HEK293 (cell line): ENCODE results near the gene EFEMP2.

ENCODE experiments used
- FEZF1 ChIP-seq: fragments of 450-650 bp; formaldehyde crosslinking; IDR thresholded peaks from 2 replicates; pipeline ENCODE4 v1.5.1; 2016; ENCODE audit warnings: missing biosample characterization, missing genetic modification characterization
- GLI2 ChIP-seq: fragments of 450-650 bp; formaldehyde crosslinking; IDR thresholded peaks from 2 replicates; pipeline ENCODE4; 2017; ENCODE audit warnings: missing biosample characterization, missing genetic modification characterization, low read depth, borderline replicate concordance
- GLI4 ChIP-seq: fragments of 450-650 bp; formaldehyde crosslinking; IDR thresholded peaks from 2 replicates; pipeline ENCODE4 v1.5.1; 2016; ENCODE audit warnings: missing biosample characterization, missing genetic modification characterization
- HOXD13 ChIP-seq: sonication (generic); formaldehyde crosslinking; IDR thresholded peaks from 2 replicates; pipeline ENCODE4 v1.8.0; 2022; ENCODE audit warnings: missing genetic modification reagents, borderline replicate concordance
- KLF10 ChIP-seq: fragments of 450-650 bp; IDR thresholded peaks from 2 replicates; pipeline ENCODE4 v1.5.1; 2018; ENCODE audit warnings: missing biosample characterization, mild to moderate bottlenecking, missing genetic modification characterization
- KLF8 ChIP-seq: fragments of 450-650 bp; formaldehyde crosslinking; IDR thresholded peaks from 2 replicates; pipeline ENCODE4 v1.5.1; 2016; ENCODE audit warnings: missing biosample characterization, missing genetic modification characterization
- PRDM2 ChIP-seq: fragments of 450-650 bp; formaldehyde crosslinking; IDR thresholded peaks from 2 replicates; pipeline ENCODE4 v1.5.1; 2016; ENCODE audit warnings: missing biosample characterization, missing genetic modification characterization, borderline replicate concordance
- RBAK ChIP-seq: fragments of 450-650 bp; formaldehyde crosslinking; IDR thresholded peaks from 2 replicates; pipeline ENCODE4 v1.5.1; 2016; ENCODE audit warnings: missing biosample characterization, missing genetic modification characterization
- ZBTB48 ChIP-seq: fragments of 450-650 bp; formaldehyde crosslinking; IDR thresholded peaks from 2 replicates; pipeline ENCODE4 v1.5.1; 2016; ENCODE audit warnings: missing biosample characterization, missing genetic modification characterization
- ZFHX2 ChIP-seq: fragments of 450-650 bp; formaldehyde crosslinking; conservative IDR thresholded peaks from 2 replicates; pipeline ENCODE4 v1.5.1; 2016; ENCODE audit warnings: missing biosample characterization, missing genetic modification characterization
- ZFP41 ChIP-seq: fragments of 450-650 bp; formaldehyde crosslinking; IDR thresholded peaks from 2 replicates; pipeline ENCODE4 v1.5.1; 2016; ENCODE audit warnings: missing biosample characterization, missing genetic modification characterization, borderline replicate concordance
- ZFP69B ChIP-seq: fragments of 450-650 bp; formaldehyde crosslinking; IDR thresholded peaks from 2 replicates; pipeline ENCODE4 v1.5.1; 2016; ENCODE audit warnings: missing biosample characterization, missing genetic modification characterization
- ZNF155 ChIP-seq: fragments of 450-650 bp; formaldehyde crosslinking; IDR thresholded peaks from 2 replicates; pipeline ENCODE4 v1.5.1; 2016; ENCODE audit warnings: missing biosample characterization, missing genetic modification characterization
- ZNF223 ChIP-seq: fragments of 450-650 bp; formaldehyde crosslinking; IDR thresholded peaks from 2 replicates; pipeline ENCODE4 v1.5.1; 2016; ENCODE audit warnings: missing biosample characterization, missing genetic modification characterization
- ZNF302 ChIP-seq: fragments of 450-650 bp; formaldehyde crosslinking; IDR thresholded peaks from 2 replicates; pipeline ENCODE4 v1.5.1; 2016; ENCODE audit warnings: missing biosample characterization, missing genetic modification characterization, low read depth
- ZNF350 ChIP-seq: fragments of 450-650 bp; formaldehyde crosslinking; IDR thresholded peaks from 2 replicates; pipeline ENCODE4 v1.5.0; 2017; ENCODE audit warnings: missing biosample characterization, mild to moderate bottlenecking, missing genetic modification characterization
- ZNF366 ChIP-seq: fragments of 450-650 bp; formaldehyde crosslinking; conservative IDR thresholded peaks from 2 replicates; pipeline ENCODE4 v1.5.1; 2016; ENCODE audit warnings: missing biosample characterization, missing genetic modification characterization
- ZNF433 ChIP-seq: fragments of 450-650 bp; formaldehyde crosslinking; IDR thresholded peaks from 2 replicates; pipeline ENCODE4 v1.5.1; 2016; ENCODE audit warnings: missing biosample characterization, missing genetic modification characterization, low read depth
- ZNF558 ChIP-seq: fragments of 450-650 bp; formaldehyde crosslinking; IDR thresholded peaks from 2 replicates; pipeline ENCODE4 v1.5.1; 2016; ENCODE audit warnings: missing biosample characterization, missing genetic modification characterization
- ZNF621 ChIP-seq: fragments of 450-650 bp; formaldehyde crosslinking; IDR thresholded peaks from 2 replicates; pipeline ENCODE4 v1.5.1; 2017; ENCODE audit warnings: missing biosample characterization, missing genetic modification characterization
- ZNF664 ChIP-seq: fragments of 450-650 bp; formaldehyde crosslinking; IDR thresholded peaks from 2 replicates; pipeline ENCODE4 v1.5.1; 2016; ENCODE audit warnings: missing biosample characterization, missing genetic modification characterization
- ZNF707 ChIP-seq: fragments of 450-650 bp; formaldehyde crosslinking; IDR thresholded peaks from 2 replicates; pipeline ENCODE4 v1.5.1; 2016; ENCODE audit warnings: missing biosample characterization, missing genetic modification characterization
- ZNF747 ChIP-seq: fragments of 450-650 bp; formaldehyde crosslinking; IDR thresholded peaks from 2 replicates; pipeline ENCODE4 v1.5.1; 2016; ENCODE audit warnings: missing biosample characterization, missing genetic modification characterization
- ZNF791 ChIP-seq: fragments of 450-650 bp; formaldehyde crosslinking; IDR thresholded peaks from 2 replicates; pipeline ENCODE4 v1.5.1; 2016; ENCODE audit warnings: missing biosample characterization, missing genetic modification characterization
- ZNF843 ChIP-seq: fragments of 450-650 bp; formaldehyde crosslinking; IDR thresholded peaks from 2 replicates; pipeline ENCODE4 v1.5.1; 2016; ENCODE audit warnings: missing biosample characterization, missing genetic modification characterization
- ZSCAN23 ChIP-seq: fragments of 450-650 bp; formaldehyde crosslinking; IDR thresholded peaks from 2 replicates; pipeline ENCODE4 v1.5.1; 2016; ENCODE audit warnings: missing biosample characterization, missing genetic modification characterization
- ZXDB ChIP-seq: fragments of 450-650 bp; formaldehyde crosslinking; IDR thresholded peaks from 2 replicates; pipeline ENCODE4 v1.5.1; 2016; ENCODE audit warnings: missing biosample characterization, missing genetic modification characterization
- TF ChIP-seq, protein P1 (sequence below): fragments of 450-650 bp; formaldehyde crosslinking; IDR thresholded peaks from 2 replicates; pipeline ENCODE4 v1.5.1; 2016; ENCODE audit warnings: missing biosample characterization, missing genetic modification characterization
- TF ChIP-seq, protein P2 (sequence below): fragments of 450-650 bp; formaldehyde crosslinking; IDR thresholded peaks from 2 replicates; pipeline ENCODE4 v1.5.1; 2016; ENCODE audit warnings: missing biosample characterization, missing genetic modification characterization
- TF ChIP-seq, protein P3 (sequence below): fragments of 450-650 bp; formaldehyde crosslinking; IDR thresholded peaks from 2 replicates; pipeline ENCODE4 v1.5.1; 2016; ENCODE audit warnings: missing biosample characterization, missing genetic modification characterization

EFEMP2 gene

DNA sequence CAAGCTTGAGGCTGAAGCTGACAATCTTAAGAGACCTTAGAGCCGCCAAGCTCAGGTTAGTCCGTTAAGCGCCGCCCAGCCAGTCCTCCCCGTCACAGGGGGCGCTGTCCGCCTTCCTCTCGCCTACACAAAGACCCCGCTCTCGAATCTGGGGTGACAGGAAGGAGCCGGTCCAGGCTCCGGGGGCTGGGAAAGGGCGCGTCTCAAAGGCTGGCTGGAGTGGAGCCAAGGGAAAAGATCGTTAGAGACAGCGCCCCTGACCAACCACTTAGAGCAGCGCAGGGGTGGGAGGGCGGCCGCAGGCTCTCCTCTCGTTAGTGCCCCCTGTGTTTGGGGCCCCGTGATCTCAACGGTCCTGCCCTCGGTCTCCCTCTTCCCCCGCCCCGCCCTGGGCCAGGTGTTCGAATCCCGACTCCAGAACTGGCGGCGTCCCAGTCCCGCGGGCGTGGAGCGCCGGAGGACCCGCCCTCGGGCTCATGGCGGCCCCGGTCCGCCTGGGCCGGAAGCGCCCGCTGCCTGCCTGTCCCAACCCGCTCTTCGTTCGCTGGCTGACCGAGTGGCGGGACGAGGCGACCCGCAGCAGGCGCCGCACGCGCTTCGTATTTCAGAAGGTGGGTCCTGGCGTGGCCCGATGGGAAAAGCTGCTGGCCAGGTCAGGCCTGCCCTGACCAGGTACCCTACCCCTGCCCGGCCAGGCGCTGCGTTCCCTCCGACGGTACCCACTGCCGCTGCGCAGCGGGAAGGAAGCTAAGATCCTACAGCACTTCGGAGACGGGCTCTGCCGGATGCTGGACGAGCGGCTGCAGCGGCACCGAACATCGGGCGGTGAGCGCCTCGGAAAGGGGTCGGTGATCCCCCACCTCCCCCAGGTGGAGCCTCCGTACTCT lies 12.1 kb downstream of the EFEMP2 start, which contains the start of gene MUS81 (continued):
- TF ChIP-seq PRDM2 (tag by site-specific recombination) (0 out of 2 replicates have a peak, but pooled peaks have one; percentile 56), ZNF223 (no peak), ZNF350 (tag by site-specific recombination) (no peak), ZSCAN23 (tag by site-specific recombination) (no peak), ZFP69B (tag by site-specific recombination) (0 out of 2 replicates have a peak, but pooled peaks have one; percentile 23), KLF10 (peak; percentile 99), ZNF366 (no peak), ZNF843 (tag by site-specific recombination) (0 out of 2 replicates have a peak, but pooled peaks have one; percentile 29), ZNF621 (tag by site-specific recombination) (no peak), ZNF302 (tag by site-specific recombination) (no peak), ZXDB (tag by site-specific recombination) (peak; percentile 94), ZFP41 (no peak), KLF8 (tag by site-specific recombination) (peak; percentile 84), ZBTB48 (tag by site-specific recombination) (peak; percentile 68), HOXD13 (CRISPR knock-in tag) (no peak), ZNF558 (peak; percentile 58; the same call in 1 of the 2 replicates), RBAK (tag by site-specific recombination) (no peak), GLI4 (tag by site-specific recombination) (no peak; the same call in 1 of the 2 replicates), FEZF1 (peak; percentile 58), ZNF747 (tag by site-specific recombination) (no peak), ZFHX2 (peak; percentile 83), ZNF707 (tag by site-specific recombination) (no peak), ZNF433 (no peak), ZNF155 (no peak), GLI2 (tag by site-specific recombination) (no peak), ZNF791 (tag by site-specific recombination) (no peak), ZNF664 (no peak)
- TF ChIP-seq, protein P1, sequence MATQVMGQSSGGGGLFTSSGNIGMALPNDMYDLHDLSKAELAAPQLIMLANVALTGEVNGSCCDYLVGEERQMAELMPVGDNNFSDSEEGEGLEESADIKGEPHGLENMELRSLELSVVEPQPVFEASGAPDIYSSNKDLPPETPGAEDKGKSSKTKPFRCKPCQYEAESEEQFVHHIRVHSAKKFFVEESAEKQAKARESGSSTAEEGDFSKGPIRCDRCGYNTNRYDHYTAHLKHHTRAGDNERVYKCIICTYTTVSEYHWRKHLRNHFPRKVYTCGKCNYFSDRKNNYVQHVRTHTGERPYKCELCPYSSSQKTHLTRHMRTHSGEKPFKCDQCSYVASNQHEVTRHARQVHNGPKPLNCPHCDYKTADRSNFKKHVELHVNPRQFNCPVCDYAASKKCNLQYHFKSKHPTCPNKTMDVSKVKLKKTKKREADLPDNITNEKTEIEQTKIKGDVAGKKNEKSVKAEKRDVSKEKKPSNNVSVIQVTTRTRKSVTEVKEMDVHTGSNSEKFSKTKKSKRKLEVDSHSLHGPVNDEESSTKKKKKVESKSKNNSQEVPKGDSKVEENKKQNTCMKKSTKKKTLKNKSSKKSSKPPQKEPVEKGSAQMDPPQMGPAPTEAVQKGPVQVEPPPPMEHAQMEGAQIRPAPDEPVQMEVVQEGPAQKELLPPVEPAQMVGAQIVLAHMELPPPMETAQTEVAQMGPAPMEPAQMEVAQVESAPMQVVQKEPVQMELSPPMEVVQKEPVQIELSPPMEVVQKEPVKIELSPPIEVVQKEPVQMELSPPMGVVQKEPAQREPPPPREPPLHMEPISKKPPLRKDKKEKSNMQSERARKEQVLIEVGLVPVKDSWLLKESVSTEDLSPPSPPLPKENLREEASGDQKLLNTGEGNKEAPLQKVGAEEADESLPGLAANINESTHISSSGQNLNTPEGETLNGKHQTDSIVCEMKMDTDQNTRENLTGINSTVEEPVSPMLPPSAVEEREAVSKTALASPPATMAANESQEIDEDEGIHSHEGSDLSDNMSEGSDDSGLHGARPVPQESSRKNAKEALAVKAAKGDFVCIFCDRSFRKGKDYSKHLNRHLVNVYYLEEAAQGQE (tag by site-specific recombination), result no peak
- TF ChIP-seq, protein P2, sequence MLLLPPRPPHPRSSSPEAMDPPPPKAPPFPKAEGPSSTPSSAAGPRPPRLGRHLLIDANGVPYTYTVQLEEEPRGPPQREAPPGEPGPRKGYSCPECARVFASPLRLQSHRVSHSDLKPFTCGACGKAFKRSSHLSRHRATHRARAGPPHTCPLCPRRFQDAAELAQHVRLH (tag by site-specific recombination), result no peak
- TF ChIP-seq, protein P3, sequence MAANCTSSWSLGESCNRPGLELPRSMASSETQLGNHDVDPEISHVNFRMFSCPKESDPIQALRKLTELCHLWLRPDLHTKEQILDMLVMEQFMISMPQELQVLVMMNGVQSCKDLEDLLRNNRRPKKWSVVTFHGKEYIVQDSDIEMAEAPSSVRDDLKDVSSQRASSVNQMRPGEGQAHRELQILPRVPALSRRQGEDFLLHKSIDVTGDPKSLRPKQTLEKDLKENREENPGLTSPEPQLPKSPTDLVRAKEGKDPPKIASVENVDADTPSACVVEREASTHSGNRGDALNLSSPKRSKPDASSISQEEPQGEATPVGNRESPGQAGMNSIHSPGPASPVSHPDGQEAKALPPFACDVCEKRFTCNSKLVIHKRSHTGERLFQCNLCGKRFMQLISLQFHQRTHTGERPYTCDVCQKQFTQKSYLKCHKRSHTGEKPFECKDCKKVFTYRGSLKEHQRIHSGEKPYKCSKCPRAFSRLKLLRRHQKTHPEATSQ, result no peak
